Islet precursor cell (in vitro differentiated cells): ENCODE measurements around the gene AKR1D1.
"Not testable (repeated sequence)": the region's sequence is repeated elsewhere in the genome, so short reads cannot be mapped to it uniquely, and the experiment has no call there.

ENCODE experiments used
- DNase-seq: peaks from one replicate; pipeline ENCODE4 v3.0.0-alpha.2; 2018

The AKR1D1 gene, protein sequence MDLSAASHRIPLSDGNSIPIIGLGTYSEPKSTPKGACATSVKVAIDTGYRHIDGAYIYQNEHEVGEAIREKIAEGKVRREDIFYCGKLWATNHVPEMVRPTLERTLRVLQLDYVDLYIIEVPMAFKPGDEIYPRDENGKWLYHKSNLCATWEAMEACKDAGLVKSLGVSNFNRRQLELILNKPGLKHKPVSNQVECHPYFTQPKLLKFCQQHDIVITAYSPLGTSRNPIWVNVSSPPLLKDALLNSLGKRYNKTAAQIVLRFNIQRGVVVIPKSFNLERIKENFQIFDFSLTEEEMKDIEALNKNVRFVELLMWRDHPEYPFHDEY

DNA sequence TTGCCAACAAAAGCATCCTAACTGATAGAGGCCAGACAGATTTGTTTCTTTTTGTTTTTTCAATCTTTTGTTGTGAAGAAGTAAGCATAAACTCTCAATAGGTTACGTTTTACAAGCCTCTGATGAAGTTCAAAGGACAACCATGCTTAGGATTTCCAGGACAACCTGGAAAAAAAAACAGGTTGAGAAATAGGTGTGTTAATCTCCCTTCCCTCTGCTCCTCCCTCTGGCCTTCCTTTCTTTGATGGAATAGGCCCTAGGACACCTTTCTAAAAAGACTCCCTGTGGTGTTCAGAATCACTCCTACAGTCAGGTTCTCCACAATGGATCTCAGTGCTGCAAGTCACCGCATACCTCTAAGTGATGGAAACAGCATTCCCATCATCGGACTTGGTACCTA is at the start of gene AKR1D1:
Gene AKR1D1, plus strand, starts transcription at position 264 of the 400 bp plus-strand sequence. Its CDS starts 60 bp downstream, at position 324.
- no peak for DNase-seq

DNA sequence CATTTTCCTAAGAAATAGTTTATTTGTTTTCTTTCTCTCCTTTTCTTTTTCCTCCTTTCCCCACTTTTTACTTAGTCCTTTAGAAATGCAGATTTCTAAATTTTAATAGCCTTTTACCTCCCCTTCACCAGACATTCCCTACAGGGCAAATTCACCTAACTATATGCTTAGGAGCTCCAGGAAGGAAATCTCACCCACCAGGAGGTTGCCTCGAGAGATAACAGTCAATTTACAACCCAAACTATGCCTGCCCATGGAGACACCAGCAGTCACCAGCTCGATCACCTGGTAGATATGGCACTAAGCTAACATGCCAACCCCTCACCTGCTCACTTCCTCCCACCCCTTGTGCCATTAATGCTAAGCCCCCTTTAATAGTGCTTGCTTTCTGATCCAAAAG is 49.2 kb upstream of the AKR1D1 start:
- no peak for DNase-seq

DNA sequence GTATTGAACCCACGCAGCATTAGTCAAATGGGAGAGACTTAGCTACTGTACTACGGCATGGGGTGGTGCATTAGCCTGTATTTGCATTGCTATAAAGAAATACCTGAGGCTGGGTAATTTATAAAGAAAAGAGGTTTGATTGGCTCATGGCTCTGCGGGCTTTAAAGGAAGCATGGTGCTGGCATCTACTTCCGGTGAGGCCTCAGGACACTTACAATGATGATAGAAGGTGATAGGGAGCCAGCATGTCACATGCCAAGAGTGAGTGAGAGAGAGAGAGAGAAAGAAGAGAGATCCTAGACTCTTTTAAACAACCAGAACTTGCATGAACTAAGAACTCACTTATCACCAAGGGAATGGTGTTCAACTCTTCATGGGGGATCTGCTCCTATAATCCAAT is 47.1 kb upstream of the AKR1D1 start:
- no peak for DNase-seq

DNA sequence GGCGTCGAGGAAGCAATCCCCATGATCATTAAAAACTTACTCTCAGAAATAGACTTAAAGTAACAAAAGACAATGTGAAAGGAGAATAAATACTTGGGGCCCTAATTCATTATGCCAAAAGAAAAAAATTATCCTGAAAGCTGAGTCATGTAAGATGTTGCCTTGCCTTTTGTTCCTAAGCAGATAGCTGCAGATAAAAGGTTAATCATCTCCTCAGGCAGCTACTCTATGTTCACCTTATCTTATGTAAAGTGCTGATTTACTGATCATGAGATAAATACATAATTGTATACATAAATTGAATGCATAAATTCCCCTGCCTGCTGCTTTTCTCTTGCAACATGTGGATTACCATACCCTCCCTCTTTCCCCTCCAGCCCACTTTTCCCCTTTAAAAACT is 46.3 kb upstream of the AKR1D1 start:
- no peak for DNase-seq

DNA sequence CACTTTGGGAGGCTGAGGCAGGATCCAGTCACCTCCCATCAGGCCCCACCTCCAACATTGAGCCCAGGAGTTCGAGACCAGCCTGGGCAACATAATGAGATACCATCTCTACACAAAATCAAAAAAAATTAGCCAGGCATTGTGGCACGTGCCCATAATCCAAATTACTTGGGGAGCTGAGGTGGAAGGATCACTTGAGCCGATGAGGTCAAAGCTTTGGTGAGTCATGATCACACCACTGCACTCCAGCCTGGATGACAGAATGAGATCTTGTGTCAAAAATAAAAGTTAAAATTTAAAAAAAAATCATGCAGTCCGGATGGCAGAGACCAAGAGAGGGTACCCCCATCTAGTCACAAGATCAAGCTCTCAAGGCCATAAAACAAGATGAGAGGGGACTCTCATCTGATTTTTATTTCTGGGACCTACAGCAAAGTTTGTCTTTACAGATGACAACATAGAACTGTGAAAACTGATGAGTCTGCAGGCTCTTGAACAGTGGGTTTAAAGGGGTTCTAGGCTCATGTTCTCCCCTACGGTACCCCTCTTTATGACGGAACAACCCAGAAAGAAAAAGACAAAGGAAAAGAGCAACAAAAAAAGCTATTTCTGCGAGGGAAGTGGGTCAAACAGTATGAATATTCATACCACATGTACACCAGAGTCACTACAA is 45.4 kb upstream of the AKR1D1 start:
- no peak for DNase-seq

DNA sequence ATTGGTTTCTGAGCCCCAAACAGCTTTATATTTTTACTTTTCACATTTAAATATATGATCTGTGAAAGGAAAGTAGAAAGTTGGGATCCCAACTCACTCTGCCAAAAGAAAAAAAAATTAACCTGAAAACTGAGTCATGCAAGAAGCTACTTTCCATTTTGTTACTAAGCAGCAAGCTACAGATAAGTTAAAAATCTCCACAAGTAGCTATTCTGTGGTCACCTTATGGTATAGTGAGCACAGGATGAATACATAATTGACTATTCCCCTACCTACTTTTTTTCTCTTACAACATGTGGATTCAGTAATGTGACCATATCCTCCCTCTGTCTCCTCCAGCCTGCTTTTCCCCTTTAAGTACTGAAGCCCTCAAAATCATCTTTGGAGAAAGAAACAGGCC is 44.1 kb upstream of the AKR1D1 start:
- DNase-seq, result no peak

DNA sequence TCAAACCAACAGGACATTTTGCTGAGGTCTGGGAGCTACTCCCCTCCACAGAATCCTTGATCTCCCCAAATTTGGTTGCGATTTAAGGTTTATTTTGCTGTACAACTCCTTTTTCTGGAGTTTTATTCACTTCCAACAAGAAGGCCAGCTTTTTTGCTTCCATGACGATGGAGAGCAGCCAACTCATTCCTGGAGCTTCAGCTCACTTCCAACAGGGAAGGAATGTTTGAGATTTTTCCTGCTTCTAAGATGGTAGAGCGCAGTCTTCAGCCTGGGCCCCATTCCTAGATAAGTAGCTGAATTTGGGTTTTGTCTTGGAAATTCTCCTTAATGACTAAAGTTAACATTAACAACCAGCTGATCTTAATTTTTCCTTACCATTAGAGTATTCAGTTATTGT is 43.5 kb upstream of the AKR1D1 start:
- no peak for DNase-seq

DNA sequence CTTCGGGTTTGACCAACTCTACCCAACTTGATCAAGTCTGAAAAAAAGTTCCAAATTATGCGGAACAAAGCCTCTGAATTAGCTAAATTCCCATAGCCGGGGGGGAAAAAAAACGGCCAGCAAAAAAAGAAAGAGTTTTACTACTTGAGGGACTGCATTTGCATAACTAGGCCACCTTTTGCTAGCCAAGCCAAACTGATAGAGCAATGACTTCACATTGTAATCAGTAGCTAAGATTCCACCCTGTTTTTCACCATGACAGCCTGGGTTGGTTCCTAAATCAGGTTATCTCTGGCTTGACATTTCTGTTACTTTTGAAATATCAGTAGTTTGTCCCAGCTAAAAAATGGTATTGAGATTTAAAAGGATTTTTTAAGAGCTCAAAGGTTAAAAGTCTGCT is 43.0 kb upstream of the AKR1D1 start:
- no peak for DNase-seq

DNA sequence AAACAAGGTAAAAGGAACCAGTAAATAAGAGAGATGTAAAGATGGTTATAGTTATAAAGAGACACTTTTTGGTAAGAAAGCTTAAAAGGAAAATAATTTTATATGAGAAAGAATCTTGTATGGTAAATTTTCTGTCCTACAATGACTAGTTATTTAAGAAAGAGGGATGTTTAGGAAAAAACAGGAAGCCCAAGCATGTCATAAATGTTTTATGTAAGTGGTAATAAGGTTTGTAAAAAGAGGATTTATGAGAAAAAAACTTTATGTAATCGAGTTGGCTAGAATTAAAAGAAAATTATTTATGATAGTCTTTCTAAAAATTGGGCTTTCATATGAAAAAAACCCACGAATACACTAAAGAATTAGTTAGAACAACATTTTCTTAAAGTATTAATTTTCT is 40.1 kb upstream of the AKR1D1 start:
- DNase-seq, result no peak

DNA sequence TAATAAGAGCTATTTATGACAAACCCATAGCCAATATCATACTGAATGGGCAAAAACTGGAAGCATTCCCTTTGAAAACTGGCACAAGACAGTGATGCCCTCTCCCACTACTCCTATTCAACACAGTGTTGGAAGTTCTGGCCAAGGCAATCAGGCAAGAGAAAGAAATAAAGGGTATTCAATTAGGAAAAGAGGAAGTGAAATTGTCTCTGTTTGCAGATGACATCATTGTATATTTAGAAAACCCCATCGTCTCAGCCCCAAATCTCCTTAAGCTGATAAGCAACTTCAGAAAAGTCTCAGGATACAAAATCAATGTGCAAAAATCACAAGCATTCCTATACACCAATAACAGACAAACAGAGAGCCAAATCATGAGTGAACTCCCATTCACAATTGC is 36.2 kb upstream of the AKR1D1 start:
- not testable (repeated sequence) for DNase-seq

DNA sequence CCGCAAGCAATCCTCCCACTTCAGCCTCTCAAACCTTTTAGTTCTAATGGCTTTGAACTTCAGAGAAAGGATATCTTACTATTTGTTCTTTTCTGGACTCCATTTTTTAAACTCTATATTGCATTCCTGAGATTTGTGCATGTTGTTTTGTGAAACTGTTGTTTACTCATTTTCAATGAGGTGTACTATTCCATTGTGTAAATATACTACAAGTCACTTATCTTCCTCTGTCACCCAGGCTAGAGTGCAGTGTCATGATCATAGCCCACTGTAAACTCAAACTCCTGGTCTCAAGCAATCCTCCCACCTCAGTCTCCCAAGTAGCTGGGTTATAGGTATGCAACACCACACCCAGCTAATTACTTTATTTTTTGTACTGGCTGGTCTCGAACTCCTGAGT is 31.4 kb upstream of the AKR1D1 start:
- no peak for DNase-seq

DNA sequence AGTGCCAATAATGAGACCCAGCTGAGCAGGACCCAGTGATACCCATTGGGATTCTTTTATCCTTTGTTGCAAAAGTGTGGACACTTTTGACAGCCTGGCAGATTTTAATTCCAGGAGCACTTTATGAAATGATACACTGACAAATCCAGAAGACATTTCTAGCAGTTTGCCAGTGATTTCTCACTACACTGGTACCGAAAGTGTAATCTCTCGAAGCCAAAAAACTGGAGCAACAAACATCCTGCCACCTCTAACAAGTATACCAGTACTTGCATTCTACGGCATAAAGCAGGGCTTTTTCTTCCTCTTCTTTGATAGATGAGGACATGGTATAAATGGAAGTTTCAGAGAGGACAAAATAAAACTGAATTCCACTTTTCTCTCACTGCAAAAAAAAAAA is 28.4 kb upstream of the AKR1D1 start:
- DNase-seq, result no peak

DNA sequence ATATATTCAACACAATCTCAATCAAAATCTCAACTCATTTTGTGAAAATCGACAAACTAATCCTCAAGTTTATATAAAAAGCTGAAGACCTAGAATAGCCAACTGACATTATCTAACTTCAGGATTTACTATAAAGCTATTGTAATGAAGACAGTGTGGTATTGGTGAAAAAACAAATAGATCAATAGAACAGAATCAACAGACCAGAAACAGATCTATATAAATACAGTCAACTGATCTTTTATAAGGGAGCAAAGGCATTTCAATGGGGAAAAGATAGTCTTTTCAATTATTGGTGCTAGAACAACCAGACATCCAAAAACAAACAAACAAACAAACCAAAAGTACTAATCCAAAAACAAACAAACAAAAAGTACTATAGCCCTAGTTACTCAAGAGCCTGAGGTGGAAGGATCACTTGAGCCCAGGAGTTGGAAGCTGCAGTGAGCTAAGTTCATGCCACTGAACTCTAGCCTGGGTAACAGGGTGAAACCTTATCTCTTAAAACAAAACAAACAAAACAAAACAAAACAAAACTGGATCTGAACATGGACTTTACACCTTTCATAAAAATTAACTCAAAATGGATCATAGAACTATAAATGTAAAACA is 26.6 kb upstream of the AKR1D1 start:
- no peak for DNase-seq

DNA sequence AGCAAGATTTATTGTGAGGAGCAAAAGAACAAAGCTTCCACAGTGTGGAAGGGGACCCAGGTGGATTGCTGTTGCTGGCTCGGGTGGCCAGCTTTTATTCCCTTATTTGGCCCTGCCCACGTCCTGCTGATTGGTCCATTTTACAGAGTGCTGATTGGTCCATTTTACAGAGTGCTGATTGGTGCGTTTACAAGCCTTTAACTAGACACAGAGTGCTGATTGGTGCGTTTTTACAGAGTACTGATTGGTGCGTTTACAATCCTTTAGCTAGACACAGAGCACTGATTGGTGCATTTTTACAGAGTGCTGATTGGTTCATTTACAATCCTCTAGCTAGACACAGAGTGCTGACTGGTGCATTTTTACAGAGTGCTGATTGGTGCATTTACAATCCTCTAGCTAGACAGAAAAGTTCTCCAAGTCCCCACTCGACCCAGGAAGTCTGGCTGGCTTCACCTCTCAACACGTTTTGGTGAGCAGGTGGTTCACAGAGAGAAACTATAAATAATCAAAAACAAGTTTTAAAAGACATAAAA is 24.5 kb upstream of the AKR1D1 start:
- DNase-seq, result not testable (repeated sequence)

DNA sequence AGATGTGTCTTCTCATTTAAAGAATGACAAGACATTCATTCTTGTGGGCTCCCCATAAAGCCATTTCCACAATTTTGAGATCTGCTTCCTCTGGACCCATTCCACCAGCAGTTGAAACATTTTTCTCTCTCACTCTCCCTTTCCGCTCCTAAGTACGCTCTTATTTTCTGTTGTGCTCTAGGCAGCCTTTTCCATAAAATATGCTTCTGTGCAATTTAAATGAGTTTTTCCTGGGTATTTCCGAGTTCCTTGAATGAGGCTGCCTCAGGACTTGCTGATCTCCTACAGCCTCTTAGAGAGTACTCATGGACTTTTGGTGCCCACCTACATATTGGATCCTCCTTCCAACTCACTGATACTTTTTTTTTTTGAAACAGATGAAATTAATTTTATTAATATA is 23.6 kb upstream of the AKR1D1 start:
- no peak for DNase-seq

DNA sequence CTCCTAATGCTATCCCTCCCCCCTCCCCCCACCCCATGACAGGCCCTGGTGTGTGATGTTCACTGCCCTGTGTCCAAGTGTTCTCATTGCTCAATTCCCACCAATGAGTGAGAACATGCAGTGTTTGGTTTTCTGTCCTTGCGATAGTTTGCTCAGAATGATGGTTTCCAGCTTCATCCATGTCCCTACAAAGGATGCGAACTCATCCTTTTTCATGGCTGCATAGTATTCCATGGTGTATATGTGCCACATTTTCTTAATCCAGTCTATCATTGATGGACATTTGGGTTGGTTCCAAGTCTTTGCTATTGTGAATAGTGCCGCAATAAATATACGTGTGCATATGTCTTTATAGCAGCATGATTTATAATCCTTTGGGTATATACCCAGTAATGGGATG is 20.6 kb upstream of the AKR1D1 start:
- not testable (repeated sequence) for DNase-seq

DNA sequence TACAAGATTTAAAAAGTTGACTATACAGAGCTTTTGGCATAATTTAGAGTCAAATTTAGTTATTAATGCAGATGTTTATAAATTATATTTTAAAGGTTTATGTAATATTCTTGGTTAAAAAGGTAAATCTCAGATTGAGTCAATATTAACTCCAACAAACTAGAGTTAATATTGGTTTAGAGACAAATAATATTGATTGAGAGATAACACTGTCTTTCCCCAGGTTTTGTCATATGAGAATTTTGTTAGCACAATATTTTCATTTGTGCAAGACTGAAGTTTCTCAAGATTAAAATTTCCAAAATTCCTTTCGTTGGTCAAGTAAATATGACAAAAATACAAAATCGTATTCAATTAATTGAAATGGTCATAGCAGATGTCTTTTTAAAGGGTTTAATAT is 12.9 kb upstream of the AKR1D1 start:
- DNase-seq, result no peak

DNA sequence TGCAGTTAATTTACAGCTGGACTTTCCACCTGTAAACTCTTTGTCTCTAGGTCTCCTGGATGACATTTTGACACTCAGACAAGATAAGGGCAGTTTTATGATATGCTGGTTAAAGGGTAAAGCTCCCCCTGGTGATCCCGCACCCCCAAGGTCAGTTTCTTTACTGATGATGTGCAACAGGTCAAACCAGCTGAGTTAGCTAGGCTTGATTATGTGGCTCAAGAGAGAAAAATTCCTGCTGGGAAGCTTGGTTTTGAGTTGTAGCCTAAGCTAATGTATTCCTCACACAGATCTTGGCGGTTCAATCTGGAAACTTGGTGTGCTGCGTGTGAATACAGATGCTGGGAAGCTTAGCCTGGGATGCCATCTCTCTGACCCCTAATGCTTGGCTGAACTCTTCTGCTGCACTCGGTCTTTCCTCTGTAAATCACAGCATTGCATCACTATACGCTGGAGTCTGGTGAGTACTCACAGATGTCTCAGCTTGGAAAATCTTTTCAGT is 11.4 kb upstream of the AKR1D1 start:
- DNase-seq, result no peak

DNA sequence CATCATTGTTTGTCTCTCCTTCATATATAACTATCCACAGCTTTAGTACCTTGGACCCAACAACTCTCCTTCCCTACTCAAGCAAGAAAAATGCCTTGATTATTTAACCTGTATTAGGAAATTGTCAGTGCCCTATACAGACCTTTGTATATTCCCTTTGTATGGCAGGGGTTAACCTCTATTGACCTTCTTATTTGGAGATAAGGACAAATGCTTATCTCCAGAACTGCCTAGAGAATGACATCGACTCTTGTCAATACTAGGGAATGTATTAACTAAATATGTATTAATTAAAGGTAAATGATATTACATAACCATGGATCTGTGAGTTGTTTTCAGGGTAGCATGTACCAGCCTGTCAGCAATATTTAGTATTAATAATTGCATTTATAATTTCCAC is 10.4 kb upstream of the AKR1D1 start:
- DNase-seq, result no peak

DNA sequence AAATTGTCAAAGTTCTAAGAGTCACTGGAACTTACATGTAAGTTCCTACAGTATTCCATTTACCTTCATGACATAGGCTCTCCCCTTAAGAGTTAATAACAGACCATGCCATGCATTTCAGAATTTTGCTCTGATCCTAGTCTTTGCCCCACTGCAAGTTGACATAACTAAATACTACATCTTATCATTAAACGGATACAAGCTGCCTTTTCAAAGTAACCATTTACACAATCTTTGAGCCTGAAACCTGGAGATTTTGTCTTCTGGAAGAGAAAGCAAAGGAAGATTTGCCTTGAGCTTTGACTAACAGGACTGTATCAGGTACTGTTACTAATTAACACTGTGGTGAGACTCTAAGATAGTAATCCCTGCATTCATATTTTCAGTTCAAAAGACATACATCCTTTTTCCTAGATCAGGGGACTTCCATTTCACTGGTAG is 9.3 kb upstream of the AKR1D1 start:
- no peak for DNase-seq

DNA sequence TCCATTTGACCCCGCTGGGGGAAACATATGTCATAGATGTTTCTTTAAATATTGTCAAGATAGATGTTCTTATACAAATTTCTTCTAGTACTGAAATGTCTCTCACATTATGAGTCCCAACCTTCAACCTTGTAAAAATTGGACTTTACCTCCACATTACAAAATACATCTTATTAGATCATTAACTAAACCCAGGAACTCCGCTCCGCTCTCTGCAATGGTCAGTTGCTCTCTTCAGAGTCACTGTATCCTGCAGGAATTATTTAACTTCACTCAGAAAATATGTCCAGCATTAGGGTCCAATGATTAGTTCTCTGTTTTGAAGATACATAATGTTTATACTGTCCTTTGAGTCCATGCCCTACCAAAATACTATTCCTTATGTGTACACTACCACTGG is 8.5 kb upstream of the AKR1D1 start:
- DNase-seq, result no peak

DNA sequence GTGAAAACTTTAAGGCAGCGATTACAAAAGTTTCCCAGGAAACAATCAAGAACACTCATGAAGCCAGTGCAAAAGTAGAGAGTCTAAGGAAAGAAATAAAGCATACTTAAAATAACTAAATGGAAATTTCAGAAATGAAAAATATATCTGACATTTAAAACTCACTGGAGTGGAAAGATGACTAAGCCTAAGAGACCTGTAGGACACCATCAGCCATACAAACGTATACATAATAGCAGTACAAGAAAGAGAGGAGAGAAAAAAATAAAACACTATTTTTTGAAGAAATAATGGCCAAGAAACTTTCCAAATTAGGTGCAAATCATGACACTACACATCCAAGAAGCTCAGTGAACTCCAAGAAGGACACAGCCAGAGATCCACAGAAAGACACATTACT is 5.4 kb upstream of the AKR1D1 start:
- no peak for DNase-seq

DNA sequence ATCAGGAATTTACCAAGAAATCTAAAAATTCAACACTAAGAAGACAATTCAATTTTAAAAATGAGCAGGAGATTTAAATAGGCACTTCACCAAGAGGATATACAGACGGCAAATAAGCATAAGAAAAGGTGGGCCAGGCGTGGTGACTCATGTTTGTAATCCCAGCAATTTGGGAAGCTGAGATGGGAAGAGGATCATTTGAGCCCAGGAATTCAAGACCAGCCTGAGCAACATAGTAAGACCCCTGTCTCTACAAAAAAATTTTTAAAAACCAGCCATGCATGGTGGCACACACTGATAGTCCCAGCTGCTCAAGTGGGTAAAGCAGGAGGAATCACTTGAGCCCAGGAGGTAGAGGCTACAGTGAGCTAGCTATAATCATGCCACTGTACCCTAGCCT is 3.5 kb upstream of the AKR1D1 start:
- no peak for DNase-seq

DNA sequence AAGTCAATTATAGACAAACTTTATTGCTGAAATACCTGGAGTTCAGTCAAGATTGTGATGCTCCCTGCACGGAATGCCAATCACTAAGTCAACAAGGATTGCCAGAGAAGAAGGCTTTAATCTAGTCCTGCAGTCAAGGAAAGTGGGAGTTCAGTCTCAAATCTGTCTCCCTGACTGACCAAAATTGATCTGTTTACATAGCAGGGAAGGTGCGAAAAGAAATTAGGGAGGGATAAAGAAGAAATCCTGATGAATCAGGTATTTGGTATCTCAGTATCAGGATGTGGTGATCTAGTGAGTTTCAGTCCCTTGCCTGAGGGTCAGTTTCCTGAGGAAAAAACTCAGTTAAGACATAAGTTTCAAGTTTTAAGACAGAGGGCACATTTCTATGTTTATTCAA is 2.1 kb upstream of the AKR1D1 start:
- DNase-seq, result no peak
